ENCODE data around the gene MYOM1.

The MYOM1 gene

DNA sequence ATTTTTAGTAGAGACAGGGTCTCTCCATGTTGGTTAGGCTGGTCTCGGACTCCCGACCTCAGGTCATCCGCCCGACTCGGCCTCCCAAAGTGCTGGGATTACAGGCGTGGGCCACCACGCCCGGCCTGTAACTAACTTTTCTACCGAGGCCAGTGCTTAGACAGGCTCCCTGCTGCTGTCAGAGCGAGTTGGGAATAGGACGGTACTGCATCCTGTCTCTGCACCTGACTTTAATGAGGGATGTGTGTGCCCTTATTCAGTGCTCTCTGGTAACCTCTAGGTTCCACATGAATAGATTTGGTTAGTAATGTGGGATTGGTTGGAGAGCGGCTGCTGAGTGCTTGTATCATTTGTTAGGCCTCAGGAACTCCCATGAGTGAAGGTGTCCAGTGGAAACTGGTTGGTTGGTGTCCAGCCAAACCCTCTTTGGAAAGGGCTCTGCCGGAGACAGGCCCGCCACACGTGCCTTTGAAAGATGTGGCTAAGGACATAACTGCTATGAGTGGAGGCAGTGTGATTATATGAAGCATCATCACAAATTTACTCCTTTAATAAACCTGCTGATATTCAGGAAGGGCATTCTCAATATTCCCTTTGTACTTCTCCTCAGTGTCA lies 36.6 kb downstream of the MYOM1 start:
- no peak for DNase-seq

DNA sequence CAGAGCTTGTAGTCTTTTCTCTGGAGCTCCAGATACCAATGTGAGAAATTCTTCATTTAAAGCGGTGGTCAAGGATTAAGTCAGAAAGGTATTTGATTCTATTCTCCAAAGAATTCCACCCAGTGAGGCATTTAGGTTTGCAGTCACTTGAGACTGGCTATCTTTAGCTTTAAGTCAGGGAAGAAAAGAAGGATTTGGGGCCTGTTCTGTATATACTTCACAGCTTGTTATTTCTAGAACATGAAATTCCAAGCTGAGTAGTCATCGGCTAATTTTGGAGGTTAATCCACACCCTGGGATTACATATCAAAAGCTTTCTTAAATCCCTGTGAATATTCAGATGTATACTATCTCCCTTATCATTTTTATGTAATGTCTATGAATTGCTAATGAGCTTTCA lies 39.4 kb downstream of the MYOM1 start:
- DNase-seq = no peak

DNA sequence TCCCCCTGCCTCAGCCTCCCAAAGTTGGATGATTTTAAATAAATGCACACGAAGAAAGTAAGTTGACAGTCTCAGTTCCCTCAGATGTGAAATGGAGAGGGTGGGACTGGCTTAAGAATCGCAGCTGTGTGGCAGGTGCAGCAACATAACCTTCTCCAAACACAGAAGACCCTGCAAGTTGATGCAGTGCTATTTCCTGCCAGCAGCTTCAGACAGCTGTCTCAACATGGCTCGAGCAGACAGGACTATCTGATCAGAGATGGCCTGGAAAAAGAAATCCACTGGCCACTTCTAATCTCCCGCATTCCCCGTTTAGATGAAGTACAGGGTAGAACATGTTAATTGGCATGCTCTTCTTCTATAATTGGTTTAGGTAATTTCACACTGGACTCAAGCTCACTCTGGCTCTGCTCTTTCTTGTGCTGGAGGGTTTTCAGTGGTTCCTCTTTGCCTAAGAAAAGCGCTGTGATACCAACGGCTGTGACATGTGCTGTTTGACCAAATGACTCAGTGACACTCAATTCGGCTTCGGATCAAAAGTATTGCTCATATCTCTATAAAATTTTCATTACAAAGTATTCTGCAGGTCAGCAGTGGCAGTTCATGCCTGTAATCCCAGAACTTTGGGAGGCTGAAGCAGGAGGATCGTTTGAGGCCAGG lies 40.2 kb downstream of the MYOM1 start:
- no peak for DNase-seq

DNA sequence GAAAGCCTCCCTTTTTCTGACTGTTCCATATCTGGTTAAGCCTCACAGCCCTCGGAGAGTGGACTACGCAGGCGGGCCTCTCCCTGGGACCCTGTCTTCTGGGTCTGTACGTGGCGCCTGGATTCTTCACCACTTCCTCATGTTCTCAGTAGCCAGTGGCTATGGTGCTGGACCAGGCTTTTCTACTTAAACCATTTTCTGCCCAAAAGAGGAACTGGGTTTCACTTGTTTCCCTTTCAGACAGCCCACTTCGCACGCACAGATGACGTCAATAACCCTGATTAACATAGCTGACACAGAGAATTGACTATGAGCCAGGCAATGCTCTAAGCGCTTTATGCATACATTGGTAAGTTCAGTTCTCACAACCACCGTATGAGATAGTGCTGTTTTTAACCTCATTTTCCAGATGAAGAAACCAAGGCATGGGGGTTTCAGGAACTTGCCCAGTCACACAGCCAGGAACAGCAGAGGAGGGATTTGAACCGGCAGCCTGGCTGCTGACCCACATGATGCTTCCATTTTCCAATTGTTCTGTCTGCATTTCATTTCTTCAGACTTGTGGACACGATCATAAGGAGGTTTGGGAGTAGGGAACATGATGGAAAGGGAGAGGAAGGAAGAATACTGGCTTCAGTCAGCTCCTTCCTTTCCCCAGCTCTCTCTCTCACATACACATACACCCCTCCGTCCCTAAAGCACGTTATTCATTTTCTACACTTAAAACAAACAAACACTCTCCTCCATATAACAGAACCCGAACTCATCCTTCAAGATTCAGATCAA lies 41.7 kb downstream of the MYOM1 start:
- DNase-seq = no peak

DNA sequence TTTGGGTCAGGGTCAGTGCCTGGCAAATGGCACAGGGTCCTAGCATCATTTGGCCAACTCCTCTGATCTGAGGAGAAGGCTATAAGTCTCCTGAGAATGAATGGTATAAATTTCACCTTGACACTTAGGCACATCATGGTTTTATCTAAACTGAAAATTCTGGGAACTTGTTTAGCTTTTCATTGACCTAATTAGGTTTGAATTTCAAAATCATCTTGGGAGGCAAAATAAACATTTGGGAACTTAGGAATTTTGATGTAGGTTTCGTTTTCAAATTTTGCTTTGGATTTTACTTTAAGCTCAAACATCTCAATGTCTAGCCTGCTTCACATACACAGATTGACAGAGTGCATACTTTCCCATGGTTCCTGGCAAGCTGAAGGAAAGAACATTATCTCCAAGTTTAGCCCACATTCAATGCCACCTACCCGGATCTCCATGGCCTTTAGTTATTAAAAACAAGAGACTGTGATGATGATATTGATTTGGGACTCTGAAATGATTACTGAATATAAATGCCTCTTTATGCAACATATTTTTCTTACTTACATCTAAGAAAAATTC lies 44.5 kb downstream of the MYOM1 start:
- DNase-seq = no peak

DNA sequence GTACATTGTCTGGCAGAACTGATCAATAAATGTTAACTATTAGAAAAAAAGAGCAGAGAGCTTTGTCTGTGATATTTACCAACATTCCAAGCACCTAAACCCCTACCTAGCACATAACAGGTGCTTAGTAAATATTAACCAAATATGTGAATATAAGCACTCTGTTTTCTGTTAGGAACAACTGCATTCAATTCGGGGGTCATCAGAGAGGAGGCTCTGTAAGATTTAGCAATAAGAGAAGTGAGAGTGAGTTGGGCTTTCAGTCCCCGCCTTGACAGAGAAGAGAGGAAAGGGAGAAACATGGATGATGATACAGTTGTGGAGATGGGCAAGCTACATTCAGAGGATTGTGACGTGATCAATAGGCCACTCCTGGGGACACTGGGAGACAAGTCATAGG lies 47.7 kb downstream of the MYOM1 start:
- DNase-seq = no peak

DNA sequence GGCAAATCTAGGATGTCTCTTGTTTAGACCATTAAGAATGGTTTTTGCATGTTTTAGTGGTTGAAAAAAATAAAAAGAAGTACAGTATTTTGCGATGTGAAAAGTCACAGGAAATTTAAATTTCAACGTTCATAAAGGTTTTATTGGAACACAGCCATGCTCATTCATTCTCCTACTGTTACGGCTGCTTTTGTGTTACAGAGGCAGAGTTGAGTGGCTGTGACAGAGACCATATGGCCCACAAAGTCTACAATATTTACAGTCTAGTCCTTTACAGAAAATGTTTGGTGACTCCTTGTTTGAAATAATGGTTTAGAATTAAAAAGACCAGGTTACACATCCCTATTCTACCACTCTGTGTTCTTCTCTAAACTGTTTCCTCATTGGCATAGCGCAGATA lies 48.1 kb downstream of the MYOM1 start:
- DNase-seq = no peak

DNA sequence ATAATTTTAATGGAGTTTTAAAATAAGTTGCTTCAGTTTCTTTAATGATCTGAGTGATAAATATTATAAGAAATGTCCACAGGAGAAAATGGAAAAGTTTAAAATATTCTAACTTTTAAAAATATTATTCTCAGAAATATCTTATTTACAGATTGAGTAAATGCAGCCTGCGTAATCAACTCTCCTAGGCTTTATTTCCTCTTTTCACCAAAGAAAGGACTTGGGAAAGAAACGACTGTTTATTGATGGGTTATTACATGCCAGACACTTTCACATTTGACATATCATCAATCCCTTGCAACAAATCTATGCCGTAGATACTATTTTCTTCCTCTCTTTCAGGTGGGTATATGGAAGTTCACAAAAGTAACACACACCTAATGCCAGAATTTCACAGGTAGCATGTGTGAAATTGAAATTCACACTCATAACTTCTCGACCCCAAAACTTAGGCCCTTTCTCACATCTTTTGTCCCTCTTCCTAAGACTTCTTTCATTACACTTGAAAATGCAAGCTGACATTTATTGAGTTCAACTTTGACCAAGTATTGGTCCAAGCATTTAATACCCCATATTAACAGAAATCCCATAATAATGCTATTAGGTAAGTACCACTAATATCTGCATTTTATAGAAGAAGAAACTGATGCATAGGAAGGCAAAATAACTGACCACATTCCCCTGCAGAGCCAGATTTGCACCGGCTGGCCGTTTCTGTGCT lies 49.2 kb downstream of the MYOM1 start:
- DNase-seq = no peak

DNA sequence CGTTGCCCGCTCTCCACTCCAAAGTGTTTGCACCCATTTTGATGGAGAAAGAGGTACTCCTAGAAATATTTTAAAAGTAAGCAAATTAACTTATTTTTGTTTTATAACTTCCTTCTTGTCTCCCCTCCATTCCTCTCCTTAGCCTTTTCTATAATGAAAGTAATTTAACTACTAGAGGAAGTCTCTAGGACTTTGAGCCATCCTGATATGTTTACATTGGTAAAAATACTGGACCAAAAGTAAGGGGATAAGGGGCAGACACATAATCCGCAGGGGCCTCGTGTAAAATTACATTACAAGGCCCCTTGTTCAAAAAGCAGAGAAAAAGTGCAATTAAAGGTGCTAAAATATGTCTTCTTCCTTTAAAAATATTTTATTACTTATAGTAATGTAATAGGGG lies 55.4 kb downstream of the MYOM1 start:
- no peak for DNase-seq

DNA sequence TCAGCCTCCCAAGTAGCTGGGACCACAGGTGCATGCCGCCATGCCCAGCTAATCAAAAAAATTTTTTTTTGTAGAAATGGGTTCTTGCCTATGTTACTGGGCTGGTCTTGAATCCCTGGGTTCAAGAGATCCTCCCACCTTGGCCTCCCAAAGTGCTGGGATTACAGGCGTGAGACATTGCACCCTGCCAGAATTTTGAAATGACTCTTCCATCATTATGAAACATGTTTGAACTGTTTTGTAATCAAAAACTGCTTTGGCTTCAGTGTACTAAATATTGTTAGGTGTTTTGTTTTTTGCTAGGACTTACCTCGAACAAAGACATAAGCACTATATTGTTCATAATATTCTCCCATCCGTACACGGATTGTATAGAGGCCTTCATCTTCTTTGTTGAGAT lies 55.8 kb downstream of the MYOM1 start:
- no peak for DNase-seq

DNA sequence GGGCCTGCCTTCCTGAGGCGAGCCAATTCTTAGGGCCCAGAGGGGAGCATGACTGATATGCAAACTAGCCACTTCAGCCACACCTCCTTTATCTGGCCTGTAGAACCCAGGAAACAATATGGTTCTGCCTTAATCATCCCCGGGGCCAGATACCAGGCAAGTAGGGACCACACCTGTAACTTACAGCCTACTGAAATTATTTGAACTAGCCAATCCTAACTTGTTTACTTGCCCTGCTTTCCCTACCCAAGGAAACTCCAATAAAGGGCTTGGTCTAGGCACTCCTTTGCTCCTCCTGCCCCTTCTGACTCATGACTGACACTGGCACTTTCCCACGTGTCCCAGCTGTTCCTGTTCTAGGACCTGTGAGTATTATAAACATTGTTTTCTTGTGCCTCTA lies 57.6 kb downstream of the MYOM1 start:
- DNase-seq = no peak

DNA sequence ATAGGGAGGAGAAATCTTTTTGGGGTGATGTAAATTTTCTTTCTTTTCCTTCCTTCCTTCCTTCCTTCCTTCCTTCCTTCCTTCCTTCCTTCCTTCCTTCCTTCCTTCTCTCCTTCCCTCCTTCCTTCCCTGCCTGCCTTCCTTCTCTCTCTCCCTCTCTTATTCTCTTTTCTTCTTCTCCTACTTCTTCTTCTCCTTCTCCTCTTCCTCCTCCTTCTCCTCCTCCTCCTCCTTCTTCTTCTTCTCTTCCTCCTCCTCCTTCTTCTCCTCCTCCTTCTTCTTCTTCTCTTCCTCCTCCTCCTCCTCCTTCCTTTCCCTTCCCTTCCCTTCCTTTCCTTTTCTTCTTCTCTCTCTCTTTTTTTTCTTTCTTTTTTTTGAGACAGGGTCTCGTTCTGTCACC lies 59.9 kb downstream of the MYOM1 start:
- no peak for DNase-seq

DNA sequence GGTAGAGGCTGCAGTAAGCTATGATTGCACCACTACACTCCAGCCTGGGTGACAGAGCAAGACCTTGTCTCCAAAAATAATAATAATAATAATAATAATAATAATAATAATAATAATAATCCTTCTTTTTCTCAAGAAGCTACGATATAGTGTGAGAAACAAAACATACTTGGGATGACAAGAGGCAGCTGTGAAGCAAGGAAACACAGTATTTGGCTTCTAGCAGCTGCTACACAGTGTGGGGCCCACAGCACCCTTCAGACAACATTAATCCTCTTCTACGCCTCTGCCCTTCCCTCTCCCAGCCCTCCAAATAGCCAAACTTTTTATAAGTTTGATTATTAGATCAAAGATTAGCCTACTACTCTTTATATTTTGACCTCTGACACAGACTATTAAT lies 62.2 kb downstream of the MYOM1 start:
- no peak for DNase-seq

DNA sequence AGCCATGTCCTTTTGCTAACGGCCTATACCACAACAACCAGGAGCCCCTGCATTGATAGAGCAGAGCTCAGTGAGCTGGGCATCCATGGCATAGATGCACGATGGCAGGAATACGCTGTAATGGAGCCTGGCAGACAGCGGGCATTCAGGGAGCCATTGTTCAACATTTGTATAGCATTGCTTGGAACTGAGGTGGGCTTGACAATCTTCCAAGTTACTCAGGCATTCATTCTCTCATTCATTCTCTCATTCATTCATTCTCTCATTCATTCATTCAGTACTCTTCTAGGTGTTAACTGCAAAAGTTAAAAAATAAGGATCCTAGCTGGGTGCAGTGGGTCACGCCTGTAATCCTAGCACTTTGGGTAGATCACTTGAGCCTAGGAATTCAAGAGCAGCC lies 62.7 kb downstream of the MYOM1 start:
- no peak for DNase-seq

DNA sequence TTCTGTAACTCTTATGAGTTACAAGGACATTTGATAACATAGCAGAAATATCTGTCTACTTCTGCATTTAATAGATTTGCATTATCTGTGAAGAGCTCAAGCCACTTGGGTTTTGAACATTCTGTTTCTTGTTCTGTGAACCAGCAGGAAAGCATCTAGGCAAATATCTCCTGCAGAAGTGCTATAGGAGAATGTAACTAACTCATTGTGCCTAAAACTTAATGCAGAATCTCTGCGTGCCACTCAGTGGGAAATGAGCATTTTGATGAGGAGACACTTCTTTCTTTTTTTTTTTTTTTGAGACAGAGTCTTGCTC lies 63.5 kb downstream of the MYOM1 start:
- no peak for DNase-seq

DNA sequence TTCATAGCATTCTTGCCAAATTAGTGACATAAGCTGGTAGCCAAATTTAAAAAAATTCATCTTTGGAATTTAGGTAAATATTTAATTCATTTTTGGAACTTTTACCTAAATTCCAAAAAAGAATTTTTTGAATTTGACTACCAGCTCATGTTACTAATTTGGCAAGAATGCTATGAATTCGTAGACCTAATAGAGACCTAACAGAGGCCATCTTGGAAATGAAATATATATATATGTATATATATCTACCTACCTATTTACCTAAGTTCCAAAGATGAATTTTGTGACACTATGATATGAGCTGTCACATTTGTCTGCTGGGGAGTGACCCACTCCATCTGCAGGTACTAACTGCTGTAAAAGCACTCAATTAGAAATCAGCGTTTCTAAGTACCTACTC lies 65.6 kb downstream of the MYOM1 start:
- DNase-seq = no peak

DNA sequence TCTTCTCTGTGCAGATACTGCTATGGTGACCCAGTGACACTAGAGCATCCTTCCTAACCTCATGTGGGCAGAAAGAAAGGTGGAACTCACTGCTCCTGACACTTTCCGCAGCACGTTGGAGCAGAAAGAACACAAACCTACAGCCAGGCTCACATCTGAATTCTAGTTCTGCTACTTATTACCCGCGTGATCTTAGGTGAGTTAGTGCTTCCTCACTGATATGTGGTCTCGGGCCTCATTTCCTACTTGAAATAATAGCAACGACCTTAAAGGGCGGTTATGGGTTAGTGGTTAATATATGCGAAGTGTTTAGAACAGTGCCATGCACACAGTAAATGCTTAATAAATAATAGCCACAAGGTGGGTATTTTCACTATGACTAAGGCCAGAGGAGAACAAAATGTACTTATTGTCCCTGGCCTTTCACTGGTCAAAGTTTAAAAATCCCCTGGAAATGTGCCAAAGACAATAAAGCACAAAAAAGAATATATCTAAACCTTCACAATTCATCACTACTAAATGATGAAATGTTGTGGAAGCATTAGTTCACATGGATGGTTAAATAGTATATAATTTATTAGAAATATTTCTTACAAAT lies 66.6 kb downstream of the MYOM1 start:
- DNase-seq = no peak

DNA sequence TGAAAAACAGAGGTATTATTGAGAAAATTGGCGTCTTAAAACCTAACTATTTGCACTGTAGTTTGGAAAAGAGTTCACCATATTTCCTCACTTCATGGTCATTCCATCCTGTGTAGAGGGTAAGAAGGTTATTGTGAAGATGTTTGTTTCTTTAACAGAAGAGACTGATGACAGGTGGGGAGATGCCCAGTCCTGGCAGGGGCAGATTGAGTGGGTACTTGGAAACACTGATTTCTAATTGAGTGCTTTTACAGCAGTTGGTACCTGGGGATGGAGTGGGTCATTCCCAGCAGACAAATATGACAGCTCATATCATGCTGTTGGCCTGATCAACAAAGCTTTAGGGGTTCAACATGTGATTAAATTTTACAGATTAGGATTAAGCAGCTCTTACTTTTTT lies 67.5 kb downstream of the MYOM1 start:
- no peak for DNase-seq

DNA sequence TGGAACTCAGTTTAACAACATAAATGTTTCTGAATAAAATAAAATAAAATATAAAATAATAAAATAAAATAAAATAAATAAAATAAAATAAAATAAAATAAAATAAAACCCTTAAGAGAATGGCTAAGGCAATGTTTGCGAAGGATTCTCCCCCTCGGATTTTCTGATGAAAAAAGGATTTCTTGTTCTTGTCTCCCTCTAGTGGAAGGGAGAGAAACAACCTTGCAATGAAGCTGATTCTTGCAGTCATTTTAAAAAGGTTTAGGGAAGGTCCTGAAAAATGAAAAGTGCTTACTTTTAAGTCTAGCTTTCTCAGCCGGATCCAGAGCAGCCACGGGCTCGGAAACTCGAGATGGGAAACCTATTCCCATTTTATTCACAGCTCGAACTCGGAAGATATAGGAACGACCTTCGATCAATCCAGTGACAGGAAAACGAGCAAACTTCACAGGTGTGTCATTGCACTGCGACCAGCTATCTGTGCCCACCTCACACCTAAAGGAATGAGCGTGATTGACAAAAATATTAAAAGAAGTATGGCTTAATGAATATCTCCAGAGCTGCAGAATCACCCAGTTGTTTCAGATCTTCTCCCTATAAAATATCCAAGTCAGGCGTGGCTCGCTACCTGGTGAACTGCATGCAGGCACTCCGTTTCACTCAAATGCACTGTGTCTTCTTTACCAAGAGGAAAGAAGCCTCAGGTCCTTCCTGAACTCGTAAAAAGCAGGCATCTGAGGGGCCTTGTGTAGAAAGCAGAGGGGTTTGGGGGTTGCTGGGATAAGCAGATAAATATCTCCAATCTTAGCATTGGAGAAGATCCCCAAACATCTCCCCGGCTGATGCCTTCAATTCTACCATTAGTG lies 68.1 kb downstream of the MYOM1 start:
- no peak for DNase-seq

DNA sequence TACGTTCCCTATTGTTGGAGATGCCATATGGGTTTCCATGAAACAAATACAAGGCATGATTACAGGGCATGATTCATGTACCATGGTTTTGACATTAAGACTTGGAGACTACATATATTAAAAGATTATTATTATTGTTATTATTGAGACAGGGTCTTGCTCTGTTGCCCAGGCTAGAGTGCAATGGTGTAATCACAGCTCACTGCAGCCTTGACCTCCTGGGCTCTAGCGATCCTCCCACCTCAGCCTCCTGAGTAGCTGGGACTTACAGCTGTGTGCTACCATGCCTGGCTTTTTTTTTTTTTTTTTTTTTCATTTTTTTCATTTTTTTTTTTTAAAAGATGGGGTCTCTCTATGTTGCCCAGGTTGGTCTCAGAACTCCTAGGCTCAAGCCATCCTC lies 69.1 kb downstream of the MYOM1 start:
- no peak for DNase-seq

DNA sequence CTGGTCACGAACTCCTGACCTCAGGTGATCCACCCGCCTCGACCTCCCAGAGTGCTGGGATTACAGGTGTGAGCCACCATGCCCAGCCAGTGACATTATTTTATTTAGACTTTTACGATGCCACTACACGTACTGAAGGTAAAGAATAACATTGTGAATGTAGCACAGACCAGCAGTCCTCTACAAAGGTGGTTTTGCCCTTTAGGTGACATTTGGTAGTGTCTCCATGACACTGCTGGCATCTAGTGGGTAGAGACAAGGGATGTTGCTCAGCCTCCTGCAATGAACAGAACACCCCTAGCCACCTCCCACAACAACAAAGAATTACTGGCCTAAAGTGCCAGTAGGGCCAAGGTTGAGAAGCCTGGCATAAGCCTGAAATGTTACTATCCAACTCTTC lies 69.5 kb downstream of the MYOM1 start:
- no peak for DNase-seq

DNA sequence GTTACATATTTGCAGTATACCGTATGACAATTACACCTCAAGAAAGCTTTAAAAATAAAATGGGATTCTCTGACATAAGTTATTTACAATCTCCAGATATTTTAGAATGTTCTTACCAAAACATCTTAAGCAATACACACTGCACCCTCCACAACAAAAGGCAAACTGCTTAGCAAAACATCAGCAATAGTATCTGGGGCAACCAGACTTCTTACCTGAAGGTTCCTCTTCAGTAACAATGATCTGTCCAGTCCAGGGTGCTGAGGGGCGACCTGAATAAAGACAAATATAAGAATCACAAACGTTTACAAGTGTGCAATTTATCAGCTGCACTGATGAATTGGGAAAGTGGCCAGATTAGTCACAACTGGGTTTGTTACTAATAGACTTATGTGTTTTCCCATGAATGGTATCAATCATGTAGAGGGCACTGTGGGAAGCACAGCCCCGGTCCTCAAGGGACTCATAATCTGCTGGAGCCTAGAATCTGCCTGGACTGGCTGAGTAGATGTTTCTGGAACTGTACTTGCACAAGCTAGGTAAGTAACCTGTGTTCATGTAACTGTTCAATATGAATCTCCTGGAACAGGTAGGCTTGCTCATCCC lies 70.7 kb downstream of the MYOM1 start:
- no peak for DNase-seq

Data from stimulated activated CD4-positive, alpha-beta T cell treated with anti-CD3 and anti-CD28 coated beads, Interleukin-4, amount 100 ng/mL, for 1 hour (primary cell).